HAP-1 (cell line): ENCODE results near the gene ESPNL.
"Not testable (repeated sequence)": the region's sequence is repeated elsewhere in the genome, so short reads cannot be mapped to it uniquely, and the experiment has no call there.

ENCODE experiments used
- DNase-seq, 2 experiments: peaks; one replicate each; pipeline ENCODE4 v3.0.0-alpha.2; 2016 to 2020; ENCODE audit warnings: low spot score in 2 of 2
- H3K27me3 ChIP-seq: fragments of 250-450 bp; sonication (Bioruptor Pico); 2 replicates; pipeline ENCODE4 v1.5.1; 2020; ENCODE audit warnings: low read depth, mild to moderate bottlenecking, moderate library complexity
- H3K36me3 ChIP-seq: fragments of 250-450 bp; sonication (Bioruptor Pico); replicated peaks from 2 replicates; pipeline ENCODE4 v1.5.1; 2020; ENCODE audit warnings: mild to moderate bottlenecking
- H3K4me1 ChIP-seq: fragments of 250-450 bp; sonication (Bioruptor Pico); 2 replicates; pipeline ENCODE4 v1.5.1; 2020; ENCODE audit warnings: mild to moderate bottlenecking
- H3K4me3 ChIP-seq: fragments of 250-450 bp; sonication (Bioruptor Pico); 2 replicates; pipeline ENCODE4 v1.5.1; 2020; ENCODE audit warnings: mild to moderate bottlenecking, moderate library complexity
- H3K9me3 ChIP-seq: fragments of 250-450 bp; sonication (Bioruptor Pico); 2 replicates; pipeline ENCODE4 v1.5.1; 2020; ENCODE audit warnings: mild to moderate bottlenecking, moderate library complexity
- in situ Hi-C: fragments of 300-500 bp; cut with MboI; formaldehyde crosslinking; loops from 3 replicates; pipeline ENCODE4 v1.14.3; 2020; ENCODE audit warnings: low sequenced_read_pairs, inconsistent platforms, mixed read lengths

The ESPNL gene

GRCh38 chr2:238107525-238108422, 7.6 kb downstream of the ESPNL start:
- in situ Hi-C loops = no loop called here
- DNase-seq = peak in 1 of 2 experiments; percentile 21
- Histone ChIP-seq H3K4me1 (no peaks in the 10 kb centered on the region), H3K36me3 (no peaks in the 10 kb centered on the region), H3K9me3 (no peaks in the 10 kb centered on the region), H3K4me3 (no peak overlapping the region), H3K27me3 (no peaks in the 10 kb centered on the region; the same call in 1 of the 2 replicates)

- peak in 1 of 2 experiments; percentile 9 for DNase-seq
- Histone ChIP-seq H3K4me3 (no peak overlapping the region), H3K36me3 (no peaks in the 10 kb centered on the region), H3K4me1 (no peaks in the 10 kb centered on the region), H3K9me3 (no peaks in the 10 kb centered on the region), H3K27me3 (no peaks in the 10 kb centered on the region; the same call in 1 of the 2 replicates)
- in situ Hi-C loops = no loop called here
Observed at GRCh38 chr2:238108423-238109183, 8.5 kb downstream of the ESPNL start.

GRCh38 chr2:238113611-238114010, 13.5 kb downstream of the ESPNL start:
- no peaks in the 10 kb centered on the region for H3K36me3 ChIP-seq
- no peaks in the 10 kb centered on the region for H3K9me3 ChIP-seq
- no peak for DNase-seq
- H3K27me3 ChIP-seq = no peaks in the 10 kb centered on the region; the same call in 1 of the 2 replicates
- in situ Hi-C loops = no loop called here
- no peaks in the 10 kb centered on the region for H3K4me1 ChIP-seq
- H3K4me3 ChIP-seq = no peak overlapping the region

- Histone ChIP-seq H3K27me3 (no peaks in the 10 kb centered on the region; the same call in 1 of the 2 replicates), H3K4me1 (no peaks in the 10 kb centered on the region), H3K9me3 (no peaks in the 10 kb centered on the region), H3K4me3 (no peak overlapping the region), H3K36me3 (no peaks in the 10 kb centered on the region)
- DNase-seq = no peak
- in situ Hi-C loops = no loop called here
Observed at GRCh38 chr2:238114331-238114841, 14.2 kb downstream of the ESPNL start.

GRCh38 chr2:238114851-238115660, 14.9 kb downstream of the ESPNL start:
- DNase-seq = no peak
- Histone ChIP-seq H3K27me3 (no peaks in the 10 kb centered on the region; the same call in 1 of the 2 replicates), H3K4me1 (no peaks in the 10 kb centered on the region), H3K36me3 (no peaks in the 10 kb centered on the region), H3K9me3 (no peaks in the 10 kb centered on the region), H3K4me3 (no peak overlapping the region)
- in situ Hi-C loops = no loop called here

- H3K27me3 ChIP-seq, H3K9me3 ChIP-seq, H3K4me1 ChIP-seq, in situ Hi-C loops, H3K36me3 ChIP-seq, H3K4me3 ChIP-seq, DNase-seq: not testable (repeated sequence)
Observed at GRCh38 chr2:238115709-238116108, 15.6 kb downstream of the ESPNL start.

- no peak for DNase-seq
- H3K9me3 ChIP-seq = no peaks in the 10 kb centered on the region
- H3K36me3 ChIP-seq = no peaks in the 10 kb centered on the region
- no peaks in the 10 kb centered on the region; the same call in 1 of the 2 replicates for H3K27me3 ChIP-seq
- H3K4me3 ChIP-seq = no peak overlapping the region
- no peaks in the 10 kb centered on the region for H3K4me1 ChIP-seq
- in situ Hi-C loops = no loop called here
Observed at GRCh38 chr2:238116298-238117198, 16.4 kb downstream of the ESPNL start.

- no peaks in the 10 kb centered on the region for H3K9me3 ChIP-seq
- H3K36me3 ChIP-seq = no peaks in the 10 kb centered on the region
- in situ Hi-C loops = no loop called here
- no peak overlapping the region for H3K4me3 ChIP-seq
- no peaks in the 10 kb centered on the region for H3K4me1 ChIP-seq
- no peaks in the 10 kb centered on the region; the same call in 1 of the 2 replicates for H3K27me3 ChIP-seq
- DNase-seq = no peak
Observed at GRCh38 chr2:238117199-238118154, 17.3 kb downstream of the ESPNL start.

- DNase-seq = no peak
Observed at GRCh38 chr2:238119756-238120462, 19.8 kb downstream of the ESPNL start.

GRCh38 chr2:238120463-238121298, 20.5 kb downstream of the ESPNL start:
- H3K9me3 ChIP-seq = no peaks in the 10 kb centered on the region
- 0 out of 2 replicates have a peak, but pooled peaks cover 3% of the 10 kb centered on the region for H3K27me3 ChIP-seq
- in situ Hi-C loops = no loop called here
- H3K36me3 ChIP-seq = no peaks in the 10 kb centered on the region
- no peak overlapping the region for H3K4me3 ChIP-seq
- no peaks in the 10 kb centered on the region for H3K4me1 ChIP-seq
- DNase-seq = no peak

More at GRCh38 chr2:238119756-238120462, 19.8 kb downstream of the ESPNL start:
- Histone ChIP-seq H3K4me1 (no peaks in the 10 kb centered on the region), H3K4me3 (no peak overlapping the region), H3K36me3 (no peaks in the 10 kb centered on the region), H3K27me3 (0 out of 2 replicates have a peak, but pooled peaks cover 3% of the 10 kb centered on the region), H3K9me3 (no peaks in the 10 kb centered on the region)
- in situ Hi-C loops = no loop called here
